Measurements from ENCODE around the gene KDM4B.
"Not testable (repeated sequence)": the region's sequence is repeated elsewhere in the genome, so short reads cannot be mapped to it uniquely, and the experiment has no call there.

The KDM4B gene

DNA sequence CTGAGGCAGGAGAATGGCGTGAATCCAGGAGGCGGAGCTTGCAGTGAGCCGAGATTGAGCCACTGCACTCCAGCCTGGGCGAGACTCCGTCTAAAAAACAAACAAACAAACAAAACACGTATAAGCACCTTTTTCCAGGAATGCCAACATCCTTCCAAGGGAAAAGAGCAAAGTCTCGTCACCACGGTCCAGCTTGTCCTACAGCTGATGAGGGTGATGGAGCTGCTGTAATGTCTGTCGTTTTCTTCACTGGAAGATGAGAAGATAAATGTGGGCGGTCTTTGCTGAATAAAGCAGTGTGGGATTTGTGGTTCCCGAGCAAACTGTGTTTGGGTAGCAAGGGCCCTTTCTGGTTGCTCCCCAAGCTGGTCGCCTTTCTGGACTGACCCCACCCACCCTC lies 205.1 kb downstream of the KDM4B start:
- DNase-seq (ENCODE audit: low spot score): no peak

DNA sequence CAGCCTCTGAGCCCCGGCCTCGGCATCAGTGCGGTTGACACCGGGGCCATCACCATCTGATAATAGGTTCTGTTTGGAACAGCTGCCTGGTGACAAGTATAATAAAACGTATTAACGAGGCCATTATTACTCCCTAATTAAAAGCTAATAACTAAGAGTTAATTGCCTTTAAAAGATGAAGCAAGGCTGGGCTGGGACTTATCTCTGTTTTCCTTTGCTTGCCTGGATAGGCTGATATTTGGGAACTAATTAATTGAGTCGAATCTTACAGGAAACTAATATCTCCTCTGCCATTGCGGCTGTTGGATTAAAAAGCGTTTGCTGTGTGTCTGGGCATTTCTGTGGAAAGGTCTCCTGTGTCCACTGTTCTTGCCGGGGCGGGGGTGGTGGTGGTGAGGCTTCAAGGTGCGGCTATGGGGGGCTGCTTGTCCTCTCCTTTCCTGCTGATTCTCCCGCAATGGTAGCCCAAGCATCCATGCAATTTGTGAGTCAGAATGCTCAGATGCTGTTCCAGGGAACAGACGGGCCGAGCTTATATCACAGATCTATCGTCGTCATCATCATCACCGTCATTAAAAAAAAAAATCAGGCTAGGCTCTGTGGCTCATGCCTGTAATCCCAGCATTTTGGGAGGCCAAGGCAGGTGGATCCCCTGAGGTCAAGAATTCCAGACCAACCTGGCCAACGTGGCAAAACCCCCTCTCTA lies 209.0 kb downstream of the KDM4B start:
- no peak for DNase-seq (ENCODE audit: low spot score)

- no peak for DNase-seq (ENCODE audit: low spot score)
Observed at GRCh38 chr19:5178841-5179240, 209.9 kb downstream of the KDM4B start.

GRCh38 chr19:5179256-5179655 lies 210.3 kb downstream of the KDM4B start:
- no peak for DNase-seq (ENCODE audit: low spot score)

DNA sequence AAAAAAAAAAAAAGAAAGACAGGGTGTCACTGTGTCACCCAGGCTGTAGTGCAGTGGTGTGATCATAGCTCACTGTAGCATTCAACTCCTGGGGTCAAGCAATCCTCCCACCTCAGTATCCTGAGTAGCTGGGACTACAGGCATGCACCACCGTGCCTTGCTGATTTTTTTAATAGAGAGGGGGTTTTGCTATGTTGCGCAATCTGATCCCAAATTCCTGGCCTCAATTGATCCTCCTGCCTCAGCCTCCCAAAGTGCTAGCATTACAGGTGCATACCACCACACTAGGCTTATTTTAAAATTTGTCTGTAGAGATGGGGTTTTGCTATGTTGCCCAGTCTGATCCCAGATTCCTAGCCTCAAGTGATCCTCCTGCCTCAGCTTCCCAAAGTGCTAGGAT lies 212.4 kb downstream of the KDM4B start:
- DNase-seq (ENCODE audit: low spot score): no peak

- DNase-seq (ENCODE audit: low spot score): no peak
Observed at GRCh38 chr19:5182751-5183150, 213.8 kb downstream of the KDM4B start.

- DNase-seq (ENCODE audit: low spot score): no peak
Observed at GRCh38 chr19:5183616-5184015, 214.7 kb downstream of the KDM4B start.

GRCh38 chr19:5184930-5185329 lies 216.0 kb downstream of the KDM4B start:
- DNase-seq (ENCODE audit: low spot score): no peak

- DNase-seq (ENCODE audit: low spot score): no peak
Observed at GRCh38 chr19:5186293-5187050, 217.6 kb downstream of the KDM4B start.

GRCh38 chr19:5188548-5189317 lies 219.8 kb downstream of the KDM4B start:
- no peak for DNase-seq (ENCODE audit: low spot score)

DNA sequence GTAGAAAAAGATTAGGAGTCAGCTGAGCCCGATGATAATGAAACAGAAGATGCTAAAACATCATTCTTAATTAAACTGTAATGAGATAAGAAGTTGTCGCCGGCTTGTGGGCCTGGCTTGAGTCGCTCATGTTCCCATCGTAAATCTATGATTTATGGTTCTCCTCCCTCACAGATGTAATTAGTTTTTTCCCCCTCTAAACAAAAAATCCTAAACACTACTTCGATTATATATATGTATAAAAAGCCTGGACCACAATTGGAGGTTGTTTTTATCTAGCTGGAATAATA lies 220.3 kb downstream of the KDM4B start:
- no peak for DNase-seq (ENCODE audit: low spot score)

DNA sequence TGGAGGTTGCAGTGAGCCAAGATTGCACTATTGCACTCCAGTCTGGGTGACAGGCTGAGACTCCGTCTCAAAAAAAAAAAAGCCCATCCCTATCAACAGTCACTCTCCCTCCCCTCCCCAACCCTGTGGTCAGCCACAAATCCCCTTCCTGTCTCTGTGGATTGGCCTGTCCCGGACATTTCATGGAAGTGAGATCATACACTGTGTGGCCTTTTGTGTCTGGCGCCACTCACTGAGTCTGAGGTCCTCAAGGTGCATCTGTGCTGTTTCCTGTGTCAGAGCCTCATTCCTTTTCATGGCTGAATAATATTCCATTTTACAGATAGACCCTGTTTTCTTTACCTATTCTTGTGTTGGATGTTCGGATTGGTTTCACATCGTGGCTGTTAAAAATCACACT lies 222.2 kb downstream of the KDM4B start:
- no peak for DNase-seq (ENCODE audit: low spot score)

- DNase-seq (ENCODE audit: low spot score): no peak
Observed at GRCh38 chr19:5192568-5192967, 223.7 kb downstream of the KDM4B start.

GRCh38 chr19:5193192-5193591 lies 224.3 kb downstream of the KDM4B start:
- DNase-seq (ENCODE audit: low spot score): no peak

DNA sequence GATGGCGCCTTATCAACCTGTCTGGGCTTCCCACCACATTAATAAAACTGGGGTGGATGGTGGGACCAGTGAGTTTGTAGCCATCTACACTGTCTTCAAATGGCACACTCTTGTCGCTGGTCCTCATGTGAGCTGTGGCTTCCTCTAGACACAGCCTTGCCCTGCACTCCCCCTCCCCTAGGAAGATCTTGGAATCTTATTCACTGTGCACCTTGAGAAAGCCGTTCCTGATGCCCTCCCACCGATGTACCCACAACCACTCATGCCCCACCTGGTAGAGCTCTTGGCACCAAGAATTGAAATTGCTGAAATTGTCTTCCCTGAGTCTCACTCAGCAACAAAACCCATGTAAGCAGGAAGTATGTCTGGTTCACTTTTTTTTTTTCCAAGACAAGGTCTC lies 225.7 kb downstream of the KDM4B start:
- DNase-seq (ENCODE audit: low spot score): no peak

- DNase-seq (ENCODE audit: low spot score): not testable (repeated sequence)
Observed at GRCh38 chr19:5195587-5195986, 226.7 kb downstream of the KDM4B start.

GRCh38 chr19:5196832-5197231 lies 227.9 kb downstream of the KDM4B start:
- no peak for DNase-seq (ENCODE audit: low spot score)

DNA sequence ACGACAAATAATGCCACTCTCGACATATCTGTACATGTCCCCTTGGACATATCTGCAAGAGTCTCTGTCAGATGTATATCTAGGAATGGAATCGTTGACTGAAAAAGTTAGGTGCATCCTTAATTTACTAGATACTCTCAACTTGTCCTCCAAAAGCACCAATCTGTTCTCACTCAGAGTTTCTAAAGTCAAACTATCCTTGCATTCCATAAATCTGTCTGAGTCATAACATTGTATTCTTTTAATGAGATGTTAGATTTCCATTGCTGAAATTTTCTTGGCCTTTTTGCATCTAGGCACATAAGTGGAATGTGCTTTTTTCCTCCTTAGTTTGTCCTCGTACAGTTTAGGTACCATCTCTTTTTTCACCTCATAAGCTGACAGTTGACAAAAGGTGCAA lies 231.9 kb downstream of the KDM4B start:
- no peak for DNase-seq (ENCODE audit: low spot score)

- DNase-seq (ENCODE audit: low spot score): no peak
Observed at GRCh38 chr19:5202553-5202952, 233.6 kb downstream of the KDM4B start.

All from NAMALWA (cell line).